Activated naive CD4-positive, alpha-beta T cell (primary cell): ENCODE results near the gene COMT.
A peak's percentile ranks its signal among the peaks of the same experiment; 100 is the strongest.

Experiments used
- DNase-seq, 4 experiments: peaks; one replicate each; lab custom pipeline; 2025; lab: John Stamatoyannopoulos, UW

COMT gene

GRCh38 chr22:19981961-19982920 lies 40.7 kb downstream of the COMT start:
- DNase-seq, result no peak

GRCh38 chr22:19982991-19983578 lies 41.5 kb downstream of the COMT start:
- DNase-seq, result no peak

GRCh38 chr22:19983741-19984140 lies 42.2 kb downstream of the COMT start:
- DNase-seq, result no peak

GRCh38 chr22:19984201-19984753 lies 42.7 kb downstream of the COMT start:
- DNase-seq, result no peak

GRCh38 chr22:19984851-19985811 lies 43.6 kb downstream of the COMT start:
- DNase-seq, result no peak

GRCh38 chr22:19986011-19986409 lies 44.4 kb downstream of the COMT start:
- no peak for DNase-seq

- DNase-seq, result peak in 3 of 4 experiments; percentile 24 to 57 (median 30)
Measured at GRCh38 chr22:19986410-19987341, 45.1 kb downstream of the COMT start.

- no peak for DNase-seq
Measured at GRCh38 chr22:19987394-19988306, 46.1 kb downstream of the COMT start.

GRCh38 chr22:19988331-19988808 lies 46.8 kb downstream of the COMT start:
- no peak for DNase-seq

- DNase-seq, result no peak
Measured at GRCh38 chr22:19988965-19989724, 47.6 kb downstream of the COMT start.

- DNase-seq, result no peak
Measured at GRCh38 chr22:19989725-19990067, 48.1 kb downstream of the COMT start.

GRCh38 chr22:19990188-19990587 lies 48.6 kb downstream of the COMT start:
- DNase-seq, result no peak

GRCh38 chr22:19990609-19991394 lies 49.2 kb downstream of the COMT start:
- no peak for DNase-seq

GRCh38 chr22:19991395-19991644 lies 49.7 kb downstream of the COMT start:
- DNase-seq, result no peak

- DNase-seq, result no peak
Measured at GRCh38 chr22:19991645-19992451, 50.3 kb downstream of the COMT start.

- no peak for DNase-seq
Measured at GRCh38 chr22:19992481-19992911, 50.9 kb downstream of the COMT start.

GRCh38 chr22:19992921-19993355 lies 51.4 kb downstream of the COMT start:
- DNase-seq, result no peak
